IMR-90 (cell line): ENCODE results near the gene PPP1R10. TPM values are rescaled to one million over a fixed set of nuclear protein-coding genes. Genes with fewer than 3 reads are reported as not detected.

Source experiments
- ATAC-seq: fragments of 200-7000 bp; cut with Tn5 transposase; 2 replicates; pipeline ENCODE4 v1.9.1; 2020; ENCODE audit warnings: low read depth, mild to moderate bottlenecking, moderate library complexity
- BruUV-seq: library from RNA; stranded (reverse); fragments of 400-500 nt; replicated peaks from 2 replicates; lab custom pipeline; 2021; lab: Mats Ljungman, UMichigan
- CTCF ChIA-PET: fragments of 300-600 bp; formaldehyde crosslinking; extraction: SDS; loops from one replicate; lab custom pipeline; 2021; ENCODE audit warnings: antibody characterized with exemption; lab: Yijun Ruan, JAX
- POLR2A ChIA-PET: fragments of 300-600 bp; sonication (Branson Sonifier 250); formaldehyde crosslinking; loops from one replicate; lab custom pipeline; 2022; ENCODE audit warnings: antibody characterized with exemption; ENCODE audit not compliant: unreplicated experiment; lab: Charles Lee
- DNase-seq: peaks from one replicate; pipeline ENCODE4 v3.0.0; 2013
- H2AFZ ChIP-seq: replicated peaks from 2 replicates; pipeline ENCODE3; 2013; ENCODE audit warnings: low read length, mild to moderate bottlenecking; ENCODE audit not compliant: poor library complexity
- H2AK5ac ChIP-seq: 2 replicates; pipeline ENCODE4 v1.6.1; 2013; ENCODE audit warnings: low read depth, low read length, inconsistent platforms
- H2AK9ac ChIP-seq: replicated peaks from 2 replicates; pipeline ENCODE3; 2013; ENCODE audit warnings: mild to moderate bottlenecking, low read depth, low read length, moderate library complexity; ENCODE audit not compliant: poor library complexity
- H2BK120ac ChIP-seq: 2 replicates; pipeline ENCODE4 v1.6.1; 2013; ENCODE audit warnings: low read depth, low read length, inconsistent platforms
- H2BK15ac ChIP-seq: 3 replicates; pipeline ENCODE4 v1.6.1; 2013; ENCODE audit warnings: low read depth, low read length, inconsistent platforms
- H2BK20ac ChIP-seq: 2 replicates; pipeline ENCODE4 v1.6.1; 2013; ENCODE audit warnings: low read depth, mild to moderate bottlenecking, inconsistent platforms, low read length, moderate library complexity
- H2BK5ac ChIP-seq: 2 replicates; pipeline ENCODE4 v1.6.1; 2013; ENCODE audit warnings: mild to moderate bottlenecking, low read depth, low read length, inconsistent platforms; ENCODE audit not compliant: poor library complexity, severe bottlenecking
- H3K14ac ChIP-seq: replicated peaks from 2 replicates; pipeline ENCODE4 v1.6.1; 2013; ENCODE audit warnings: low read depth, low read length, inconsistent platforms
- H3K18ac ChIP-seq: 2 replicates; pipeline ENCODE4 v1.6.1; 2013; ENCODE audit warnings: low read depth, low read length, control low read depth
- H3K23ac ChIP-seq: 2 replicates; pipeline ENCODE4 v1.6.1; 2013; ENCODE audit warnings: low read depth, low read length, inconsistent platforms
- H3K27ac ChIP-seq: 2 replicates; pipeline ENCODE4 v1.5.1; 2013; ENCODE audit warnings: mild to moderate bottlenecking, control low read depth, low read length; ENCODE audit not compliant: insufficient read depth
- H3K27me3 ChIP-seq: 2 replicates; pipeline ENCODE4 v1.6.1; 2013; ENCODE audit warnings: low read length; ENCODE audit not compliant: control insufficient read depth, insufficient read depth
- H3K36me3 ChIP-seq: 2 replicates; pipeline ENCODE4 v1.6.1; 2013; ENCODE audit warnings: low read length, mixed read lengths; ENCODE audit not compliant: control insufficient read depth, insufficient read depth
- H3K4ac ChIP-seq: 2 replicates; pipeline ENCODE4 v1.6.1; 2013; ENCODE audit warnings: low read depth, low read length, inconsistent platforms
- H3K4me1 ChIP-seq: 2 replicates; pipeline ENCODE4 v1.6.1; 2013; ENCODE audit warnings: low read length, mixed read lengths; ENCODE audit not compliant: control insufficient read depth, insufficient read depth
- H3K4me2 ChIP-seq: 2 replicates; pipeline ENCODE4 v1.6.1; 2013; ENCODE audit warnings: low read depth, mild to moderate bottlenecking, control low read depth, low read length, moderate library complexity
- H3K4me3 ChIP-seq: 2 replicates; pipeline ENCODE4 v1.5.1; 2013; ENCODE audit warnings: low read depth, mild to moderate bottlenecking, control low read depth, low read length, moderate library complexity; ENCODE audit not compliant: insufficient read depth
- H3K56ac ChIP-seq: 2 replicates; pipeline ENCODE4 v1.6.1; 2013; ENCODE audit warnings: low read length, inconsistent platforms; ENCODE audit not compliant: insufficient read depth; ENCODE audit errors: extremely low read depth
- H3K79me1 ChIP-seq, 2 experiments: 2 replicates each; pipeline ENCODE4 v1.6.1; 2013; ENCODE audit warnings: low read length in 2 of 2, inconsistent platforms in 1 of 2, low read depth in 1 of 2
- H3K9ac ChIP-seq: 2 replicates; pipeline ENCODE4 v1.6.1; 2013; ENCODE audit warnings: low read depth, low read length, control low read depth
- H3K9me1 ChIP-seq: 2 replicates; pipeline ENCODE4 v1.6.1; 2013; ENCODE audit warnings: low read length, inconsistent platforms; ENCODE audit not compliant: insufficient read depth
- H3K9me3 ChIP-seq: 2 replicates; pipeline ENCODE4 v1.6.1; 2013; ENCODE audit warnings: low read length; ENCODE audit not compliant: control insufficient read depth, insufficient read depth
- H4K20me1 ChIP-seq: 2 replicates; pipeline ENCODE4 v1.6.1; 2013; ENCODE audit warnings: low read length, inconsistent platforms; ENCODE audit not compliant: insufficient read depth
- H4K5ac ChIP-seq: 2 replicates; pipeline ENCODE4 v1.6.1; 2013; ENCODE audit warnings: mild to moderate bottlenecking, low read depth, low read length, control low read depth
- H4K8ac ChIP-seq, 2 experiments: 2 replicates each; pipeline ENCODE4 v1.6.1; 2013; ENCODE audit warnings: low read depth in 2 of 2, low read length in 2 of 2, control low read depth in 1 of 2, inconsistent platforms in 1 of 2
- H4K91ac ChIP-seq: 2 replicates; pipeline ENCODE4 v1.6.1; 2013; ENCODE audit warnings: low read depth, low read length, inconsistent platforms; ENCODE audit not compliant: insufficient read depth
- CHD1 ChIP-seq: IDR thresholded peaks from 2 replicates; pipeline ENCODE4 v1.6.1; 2012; ENCODE audit warnings: low read depth, low read length, improper control_type of control experiment
- CTCF ChIP-seq: conservative IDR thresholded peaks from 2 replicates; pipeline ENCODE4 v1.5.1; 2012; ENCODE audit warnings: mild to moderate bottlenecking, low read depth, low read length, improper control_type of control experiment
- MXI1 ChIP-seq: IDR thresholded peaks from 2 replicates; pipeline ENCODE4 v1.6.1; 2012; ENCODE audit warnings: low read depth, mild to moderate bottlenecking, low read length, moderate library complexity, borderline replicate concordance
- POLR2A ChIP-seq: IDR thresholded peaks from 2 replicates; pipeline ENCODE4 v1.6.1; 2012; ENCODE audit warnings: mild to moderate bottlenecking, low read depth, low read length
- RFX5 ChIP-seq: IDR thresholded peaks from 2 replicates; pipeline ENCODE4 v1.8.0; 2012; ENCODE audit warnings: low read depth, mild to moderate bottlenecking, low read length, moderate library complexity
- WGBS, 2 experiments: methylation state at CpG; one replicate each; pipeline versions ENCODE4 v1.1.5 to v1.1.7; 2013; ENCODE audit warnings: missing lambda C conversion rate in 2 of 2; ENCODE audit not compliant: insufficient read length in 1 of 2; ENCODE audit errors: extremely low coverage in 2 of 2; 5-methylcytosine and 5-hydroxymethylcytosine counted together
- dilution Hi-C: fragments of 300-500 bp; cut with HindIII; formaldehyde crosslinking; loops from one replicate; pipeline ENCODE4 v1.14.3; 2018; ENCODE audit warnings: low sequenced_read_pairs; ENCODE audit not compliant: unreplicated experiment
- in situ Hi-C: fragments of 300-500 bp; cut with MboI; formaldehyde crosslinking; loops from 3 replicates; pipeline ENCODE4 v1.14.3; 2019; ENCODE audit warnings: low sequenced_read_pairs, inconsistent platforms, mixed read lengths
- intact Hi-C: fragments of 100-400 bp; cut with micrococcal nuclease; formaldehyde crosslinking; loops from 2 replicates; pipeline ENCODE4 v1.10.0; 2022
- polyA plus RNA-seq, 3 experiments: library from polyadenylated mRNA; depleted of rRNA; stranded (reverse); fragments of >200 nt; gene quantifications; 2 replicates each; pipeline ENCODE4 v1.2.3, GENCODE V29; 2012; ENCODE audit warnings: low replicate concordance in 1 of 3
- total RNA-seq: library from RNA; depleted of rRNA; stranded (reverse); fragments of >200 nt; gene quantifications from 2 replicates; pipeline ENCODE4 v1.2.3, GENCODE V29; 2012

PPP1R10 gene
- total and polyA plus RNA-seq, 2 of the 4 experiments (the other 2 are of a cell fraction) = 18.8 to 21.2 TPM

GRCh38 chr6:30645989-30646388, 28.9 kb upstream of the PPP1R10 start:
- H4K20me1 ChIP-seq = peaks cover 4% of the 10 kb centered on the region; the same call in 1 of the 2 replicates
- in situ Hi-C loops (no loop called here), intact Hi-C loops (no loop called here), dilution Hi-C loops (no loop called here)
- BruUV-seq = no TSS peak
- H3K4me2 ChIP-seq = no peak overlapping the region
- peaks cover 18 to 40% of the 10 kb centered on the region in 2 experiments; a peak in 3 of 4 replicates for H3K79me1 ChIP-seq
- ChIA-PET CTCF (no interaction called here), POLR2A (no interaction called here)
- TF ChIP-seq RFX5 = no peak
- no peak for TF ChIP-seq MXI1
- no peak for TF ChIP-seq CHD1
- no peak for TF ChIP-seq POLR2A
- no peak for TF ChIP-seq CTCF
- H2BK20ac ChIP-seq = no peak overlapping the region
- H3K23ac ChIP-seq = no peak overlapping the region
- ATAC-seq (no peak), DNase-seq (no peak)
- no peak overlapping the region for H3K56ac ChIP-seq
- H2AK9ac ChIP-seq = no peak overlapping the region
- WGBS, 2 experiments = 60% methylated on average over 1 of the region's 1 CpG; no CpG with 5 or more reads in 1 of the 2 experiments
- no peak overlapping the region for H2BK15ac ChIP-seq
- H3K9me1 ChIP-seq = no peaks in the 10 kb centered on the region; the same call in 1 of the 2 replicates
- H4K8ac ChIP-seq = no peak overlapping the region
- no peaks in the 10 kb centered on the region for H3K27me3 ChIP-seq
- no peak overlapping the region for H2AK5ac ChIP-seq
- no peak overlapping the region for H3K14ac ChIP-seq
- no peak overlapping the region for H4K5ac ChIP-seq
- no peak overlapping the region for H3K4me3 ChIP-seq
- H3K9ac ChIP-seq = no peak overlapping the region
- no peak overlapping the region for H4K91ac ChIP-seq
- H3K36me3 ChIP-seq = peaks cover 30% of the 10 kb centered on the region
- no peak overlapping the region for H3K4ac ChIP-seq
- H2AFZ ChIP-seq = no peak overlapping the region
- H3K27ac ChIP-seq = no peak overlapping the region
- H3K9me3 ChIP-seq = no peaks in the 10 kb centered on the region
- H3K4me1 ChIP-seq = no peaks in the 10 kb centered on the region
- no peak overlapping the region for H2BK5ac ChIP-seq
- H2BK120ac ChIP-seq = no peak overlapping the region
- no peak overlapping the region for H3K18ac ChIP-seq
